Activated T-cell treated with anti-CD3 and anti-CD28 coated beads, Interleukin-2, amount 50 U/mL, for 24 hours (primary cell): Measurements from ENCODE around the gene ATP2A1.
A peak's percentile ranks its signal among the peaks of the same experiment; 100 is the strongest.
"Not testable (repeated sequence)": the region's sequence is repeated elsewhere in the genome, so short reads cannot be mapped to it uniquely, and the experiment has no call there.

Source experiments
- DNase-seq: peaks from one replicate; pipeline ENCODE4 v3.0.0-alpha.2; 2020
- H3K27ac Mint-ChIP-seq: 2 replicates; pipeline ENCODE4 v1.8.0; 2020; ENCODE audit warnings: mild to moderate bottlenecking, mixed read lengths
- H3K27me3 Mint-ChIP-seq: 2 replicates; pipeline ENCODE4 v1.8.0; 2020; ENCODE audit warnings: mixed read lengths
- H3K36me3 Mint-ChIP-seq: 2 replicates; pipeline ENCODE4 v1.8.0; 2020; ENCODE audit warnings: low read depth, mixed read lengths
- H3K4me1 Mint-ChIP-seq: 2 replicates; pipeline ENCODE4 v1.8.0; 2020; ENCODE audit warnings: low read depth, mixed read lengths
- H3K4me3 Mint-ChIP-seq: 2 replicates; pipeline ENCODE4 v1.8.0; 2020; ENCODE audit warnings: mild to moderate bottlenecking, moderate library complexity, mixed read lengths
- H3K9me3 Mint-ChIP-seq: 2 replicates; pipeline ENCODE4 v1.8.0; 2020; ENCODE audit warnings: mixed read lengths

Gene ATP2A1

GRCh38 chr16:28869201-28869600 is 9.1 kb upstream of the ATP2A1 start:
- H3K4me3 Mint-ChIP-seq = no peak overlapping the region
- no peak for DNase-seq
- no peaks in the 10 kb centered on the region for H3K9me3 Mint-ChIP-seq
- no peaks in the 10 kb centered on the region for H3K27me3 Mint-ChIP-seq
- peaks cover 22% of the 10 kb centered on the region for H3K4me1 Mint-ChIP-seq
- H3K36me3 Mint-ChIP-seq = peaks cover 81% of the 10 kb centered on the region
- no peak overlapping the region for H3K27ac Mint-ChIP-seq

DNA sequence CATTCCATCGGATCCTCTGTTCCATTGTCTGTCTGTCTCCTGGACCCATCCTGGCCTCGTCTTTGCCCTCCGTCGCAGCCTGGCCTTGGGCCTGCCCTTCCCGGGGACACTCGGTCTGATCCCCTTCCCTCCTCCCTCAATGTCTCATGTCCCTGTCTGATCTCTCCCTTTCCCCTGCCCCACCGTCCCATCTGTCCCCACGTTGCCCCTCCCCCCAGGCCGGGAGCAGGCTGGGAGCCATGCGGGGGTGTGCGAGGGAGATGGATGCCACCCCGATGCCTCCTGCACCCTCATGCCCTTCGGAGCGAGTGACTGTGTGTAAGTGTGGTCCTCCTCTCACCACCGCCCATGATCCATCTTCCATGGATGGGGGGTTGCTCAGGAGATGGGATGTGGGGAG is 5.3 kb upstream of the ATP2A1 start:
- Mint-ChIP-seq H3K36me3 (peaks cover 64% of the 10 kb centered on the region), H3K27me3 (no peaks in the 10 kb centered on the region), H3K9me3 (no peaks in the 10 kb centered on the region), H3K27ac (no peak overlapping the region), H3K4me3 (no peak overlapping the region), H3K4me1 (peaks cover 2% of the 10 kb centered on the region)
- no peak for DNase-seq

DNA sequence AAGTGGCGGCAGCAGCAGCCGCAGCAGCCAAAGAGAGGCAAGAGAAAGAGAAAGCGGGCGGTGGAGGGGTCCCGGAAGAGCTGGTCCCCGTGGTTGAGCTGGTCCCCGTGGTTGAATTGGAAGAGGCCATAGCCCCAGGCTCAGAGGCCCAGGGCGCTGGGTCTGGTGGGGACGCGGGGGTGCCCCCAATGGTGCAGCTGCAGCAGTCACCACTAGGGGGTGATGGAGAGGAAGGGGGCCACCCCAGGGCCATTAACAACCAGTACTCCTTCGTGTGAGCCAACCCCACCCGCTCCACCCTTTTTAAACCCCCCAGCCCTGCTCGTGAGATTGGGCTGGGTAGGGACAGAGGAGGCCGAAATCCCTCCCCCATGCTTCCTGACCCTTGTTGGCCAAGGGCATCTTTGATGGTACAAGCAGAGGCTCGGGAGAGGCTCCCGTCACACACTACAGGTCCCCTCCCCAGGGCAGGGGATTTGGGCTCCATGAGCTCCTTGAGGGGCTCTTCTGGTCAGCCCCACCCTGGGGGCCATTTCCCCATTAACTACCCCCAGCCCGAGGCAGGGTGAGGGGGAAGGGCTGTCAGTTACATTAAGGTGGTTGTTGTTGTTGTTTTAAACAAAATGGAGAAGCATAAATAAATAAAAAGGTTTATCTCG is 4.6 kb upstream of the ATP2A1 start:
- H3K27ac Mint-ChIP-seq = no peak overlapping the region
- peaks cover 62% of the 10 kb centered on the region for H3K36me3 Mint-ChIP-seq
- DNase-seq = peak; percentile 76

GRCh38 chr16:28874406-28874805 is 3.9 kb upstream of the ATP2A1 start:
- H3K9me3 Mint-ChIP-seq = no peaks in the 10 kb centered on the region
- no peak overlapping the region for H3K27ac Mint-ChIP-seq
- peaks cover 58% of the 10 kb centered on the region for H3K36me3 Mint-ChIP-seq
- no peak for DNase-seq
- no peak overlapping the region for H3K4me3 Mint-ChIP-seq
- peaks cover 12% of the 10 kb centered on the region for H3K4me1 Mint-ChIP-seq
- H3K27me3 Mint-ChIP-seq = no peaks in the 10 kb centered on the region

More for the DNA sequence above, 4.6 kb upstream of the ATP2A1 start:
- Mint-ChIP-seq H3K4me1 (peaks cover 6% of the 10 kb centered on the region), H3K4me3 (no peak overlapping the region), H3K9me3 (no peaks in the 10 kb centered on the region), H3K27me3 (no peaks in the 10 kb centered on the region)

DNA sequence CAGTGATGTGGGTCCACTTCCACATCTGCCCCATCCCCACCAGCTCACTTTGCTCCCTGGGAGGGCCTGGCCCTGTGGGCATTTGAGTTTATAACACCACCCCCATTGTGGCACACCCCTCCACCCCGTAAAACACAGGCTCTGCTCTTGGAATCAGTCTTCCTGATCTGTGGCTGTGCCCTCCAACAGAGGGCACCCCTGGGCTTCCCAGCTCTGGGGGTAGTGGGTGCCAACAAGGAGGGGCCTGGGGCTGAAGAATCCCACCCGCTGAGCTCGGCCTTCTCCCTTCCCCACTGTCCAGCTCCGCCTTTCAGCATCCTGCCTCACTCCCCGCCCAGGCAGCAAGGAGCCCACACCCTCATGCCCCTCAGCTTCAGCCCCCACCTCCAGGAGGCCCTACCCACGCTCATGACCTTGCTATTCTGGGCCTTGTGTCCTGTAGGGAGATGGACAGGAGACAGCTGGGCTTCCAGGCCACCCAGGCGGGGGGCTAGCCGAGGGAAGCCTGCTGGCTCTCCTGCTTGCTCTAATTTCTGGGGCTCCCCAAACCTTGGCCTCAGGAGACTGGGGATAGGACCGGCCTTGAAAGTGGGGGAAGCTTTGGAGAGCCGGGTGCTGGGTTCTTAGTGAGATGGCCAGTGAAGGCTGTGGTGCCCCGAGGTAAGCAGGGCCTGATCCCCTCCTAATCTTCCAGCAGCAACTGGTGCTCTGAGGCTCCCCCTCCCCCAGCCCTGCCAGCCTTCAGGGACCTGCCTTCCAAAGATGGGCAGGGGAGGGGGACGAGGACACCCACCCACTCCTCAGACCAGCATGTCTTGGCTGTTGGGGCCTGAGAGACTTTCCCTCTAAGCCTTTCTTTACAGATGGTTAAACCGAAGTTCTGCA is 2.9 kb upstream of the ATP2A1 start:
- Mint-ChIP-seq H3K27me3 (no peaks in the 10 kb centered on the region), H3K4me3 (no peak overlapping the region), H3K4me1 (peaks cover 18% of the 10 kb centered on the region), H3K36me3 (peaks cover 49% of the 10 kb centered on the region), H3K9me3 (no peaks in the 10 kb centered on the region), H3K27ac (peak overlapping the region; percentile 18)
- DNase-seq = no peak

DNA sequence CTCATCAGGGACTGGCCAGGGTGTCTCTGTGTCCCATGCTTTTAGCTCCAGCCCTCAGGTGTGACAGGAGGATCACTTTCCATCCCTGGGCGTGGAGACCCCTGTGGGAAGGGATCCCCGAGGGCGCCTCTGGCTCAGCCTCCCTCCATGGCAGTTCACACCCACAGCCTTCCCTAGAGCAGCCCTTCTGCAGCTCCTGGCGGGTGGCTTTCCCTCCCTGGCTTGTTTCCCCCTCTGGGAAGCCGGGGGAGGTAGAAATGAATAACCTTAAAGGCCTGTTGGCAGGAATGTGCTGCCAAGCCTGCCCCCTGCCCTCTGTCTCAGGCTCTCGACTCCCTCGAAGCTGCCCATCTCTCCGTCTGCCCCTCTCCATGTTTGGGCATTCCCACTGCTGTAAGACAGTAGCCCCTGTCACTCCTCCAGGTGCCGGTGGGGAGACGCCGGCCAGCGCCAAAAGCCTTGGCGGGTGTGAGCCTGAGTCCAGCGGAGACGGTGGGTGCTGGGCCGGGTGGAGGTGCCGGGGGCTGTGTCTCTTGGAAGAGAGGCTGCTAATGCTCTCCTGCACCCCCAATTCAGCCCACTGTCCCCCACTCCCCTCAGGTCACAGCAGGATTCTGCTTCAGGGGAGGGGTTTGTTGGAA is 2.1 kb upstream of the ATP2A1 start:
- Mint-ChIP-seq H3K4me1 (peaks cover 22% of the 10 kb centered on the region), H3K4me3 (no peak overlapping the region), H3K27ac (no peak overlapping the region), H3K9me3 (no peaks in the 10 kb centered on the region), H3K36me3 (peaks cover 43% of the 10 kb centered on the region), H3K27me3 (peaks cover 7% of the 10 kb centered on the region)
- no peak for DNase-seq

GRCh38 chr16:28876973-28877654 is 1.2 kb upstream of the ATP2A1 start:
- H3K27me3 Mint-ChIP-seq = peaks cover 10% of the 10 kb centered on the region
- no peak overlapping the region for H3K4me3 Mint-ChIP-seq
- no peaks in the 10 kb centered on the region for H3K9me3 Mint-ChIP-seq
- peaks cover 24% of the 10 kb centered on the region for H3K4me1 Mint-ChIP-seq
- no peak for DNase-seq
- H3K27ac Mint-ChIP-seq = peak overlapping the region; percentile 47
- H3K36me3 Mint-ChIP-seq = peaks cover 33% of the 10 kb centered on the region

DNA sequence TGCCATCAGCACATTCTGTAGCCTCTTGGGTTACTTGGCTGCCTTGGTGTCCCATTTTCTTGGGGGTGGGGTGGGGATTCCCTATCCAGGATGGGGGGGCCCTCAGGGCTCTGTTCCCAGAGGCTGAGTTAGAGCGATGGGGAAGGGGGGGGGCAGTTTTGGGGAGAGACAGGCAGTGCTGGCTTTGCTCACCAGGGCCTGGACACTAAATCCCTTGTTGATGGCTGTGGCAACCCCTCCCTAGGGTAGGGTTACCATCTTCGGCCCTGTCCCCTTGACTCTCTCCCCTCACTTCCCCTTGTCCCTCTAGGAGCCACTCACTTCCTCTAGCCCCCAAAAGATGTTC is 660 bp upstream of the ATP2A1 start:
- no peaks in the 10 kb centered on the region for H3K9me3 Mint-ChIP-seq

DNA sequence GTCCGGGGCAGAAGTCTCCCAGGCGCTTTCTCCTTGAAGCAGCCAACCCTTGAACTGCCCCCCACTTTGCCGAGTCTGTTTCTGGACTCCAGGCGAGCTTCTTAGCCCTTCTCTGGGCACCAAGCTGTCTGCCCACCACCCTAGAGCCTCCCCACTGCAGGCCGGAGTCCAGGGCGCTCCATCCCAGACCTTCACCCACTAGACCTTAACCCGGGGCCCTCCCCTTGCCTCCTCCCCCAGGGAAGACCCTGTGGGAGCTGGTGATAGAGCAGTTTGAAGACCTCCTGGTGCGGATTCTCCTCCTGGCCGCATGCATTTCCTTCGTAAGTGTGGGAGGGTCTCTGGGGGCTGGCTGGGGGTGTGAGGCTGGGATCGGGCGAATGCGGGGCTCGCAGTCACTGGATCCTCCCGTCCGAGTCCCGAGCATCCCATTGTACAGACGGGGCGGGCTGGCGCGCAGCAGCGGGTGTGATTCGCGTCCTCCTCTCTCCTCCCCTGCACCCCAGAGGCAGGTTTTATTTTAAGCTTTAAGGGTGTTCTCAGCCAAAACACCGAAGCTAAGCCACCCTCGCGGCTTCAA is 1.1 kb downstream of the ATP2A1 start:
- peaks cover 11% of the 10 kb centered on the region for H3K36me3 Mint-ChIP-seq
- no peaks in the 10 kb centered on the region for H3K9me3 Mint-ChIP-seq
- H3K4me1 Mint-ChIP-seq = peaks cover 24% of the 10 kb centered on the region
- H3K27ac Mint-ChIP-seq = peak overlapping the region; percentile 87
- H3K27me3 Mint-ChIP-seq = peaks cover 12% of the 10 kb centered on the region
- no peak for DNase-seq
- H3K4me3 Mint-ChIP-seq = peak overlapping the region; percentile 91

More for the DNA sequence above, 660 bp upstream of the ATP2A1 start:
- Mint-ChIP-seq H3K27ac (no peak overlapping the region), H3K27me3 (peaks cover 12% of the 10 kb centered on the region), H3K4me3 (no peak overlapping the region), H3K36me3 (peaks cover 28% of the 10 kb centered on the region), H3K4me1 (peaks cover 24% of the 10 kb centered on the region)
- no peak for DNase-seq

- Mint-ChIP-seq H3K9me3 (no peaks in the 10 kb centered on the region), H3K27ac (peak overlapping the region; percentile 47), H3K4me1 (peaks cover 24% of the 10 kb centered on the region), H3K27me3 (peaks cover 12% of the 10 kb centered on the region), H3K4me3 (peak overlapping the region; percentile 91), H3K36me3 (peaks cover 8% of the 10 kb centered on the region)
- peak; percentile 95 for DNase-seq
Measured at GRCh38 chr16:28879841-28880588, 1.7 kb downstream of the ATP2A1 start.

GRCh38 chr16:28880589-28880915 is 2.3 kb downstream of the ATP2A1 start:
- peaks cover 24% of the 10 kb centered on the region for H3K4me1 Mint-ChIP-seq
- H3K27me3 Mint-ChIP-seq = peaks cover 12% of the 10 kb centered on the region
- H3K9me3 Mint-ChIP-seq = no peaks in the 10 kb centered on the region
- no peak for DNase-seq
- H3K27ac Mint-ChIP-seq = no peak overlapping the region
- H3K36me3 Mint-ChIP-seq = peaks cover 5% of the 10 kb centered on the region
- H3K4me3 Mint-ChIP-seq = no peak overlapping the region

- H3K9me3 Mint-ChIP-seq = no peaks in the 10 kb centered on the region
- no peak overlapping the region for H3K27ac Mint-ChIP-seq
- DNase-seq = no peak
- peak overlapping the region; percentile 34 for H3K4me3 Mint-ChIP-seq
- H3K27me3 Mint-ChIP-seq = peaks cover 12% of the 10 kb centered on the region
- H3K4me1 Mint-ChIP-seq = peaks cover 24% of the 10 kb centered on the region
- H3K36me3 Mint-ChIP-seq = peaks cover 5% of the 10 kb centered on the region
Measured at GRCh38 chr16:28880955-28881354, 2.7 kb downstream of the ATP2A1 start.

DNA sequence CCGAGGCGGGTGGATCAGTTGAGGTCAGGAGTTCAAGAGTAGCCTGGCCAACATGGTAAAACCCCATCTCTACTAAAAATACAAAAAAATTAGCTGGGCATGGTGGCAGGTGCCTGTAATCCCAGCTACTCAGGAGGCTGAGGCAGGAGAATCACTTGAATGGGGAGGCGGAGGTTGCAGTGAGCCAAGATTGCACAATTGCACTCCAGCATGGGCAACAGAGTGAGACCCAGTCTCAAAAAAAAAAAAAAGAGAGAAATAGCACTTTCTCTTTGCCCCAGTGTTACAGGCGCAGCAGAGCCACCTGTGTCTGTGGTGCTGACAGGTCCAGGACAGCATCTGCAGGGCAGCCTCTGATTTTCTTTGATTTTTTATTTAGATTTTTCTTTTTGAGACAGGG is 3.3 kb downstream of the ATP2A1 start:
- not testable (repeated sequence) for H3K9me3 Mint-ChIP-seq, DNase-seq, H3K4me3 Mint-ChIP-seq, H3K36me3 Mint-ChIP-seq, H3K27ac Mint-ChIP-seq
- Mint-ChIP-seq H3K4me1 (peaks cover 24% of the 10 kb centered on the region), H3K27me3 (peaks cover 12% of the 10 kb centered on the region)
